ENCODE results near the gene NDC80. TPM values are rescaled to one million over a fixed set of nuclear protein-coding genes. Genes with fewer than 3 reads are reported as not detected.
"Not testable (repeated sequence)": the region's sequence is repeated elsewhere in the genome, so short reads cannot be mapped to it uniquely, and the experiment has no call there.

The NDC80 gene
- total RNA-seq, 2 experiments from 2014 or later: 92.3 to 96.5 TPM

GRCh38 chr18:2644535-2644934 is 73.2 kb downstream of the NDC80 start:
- peaks cover 4% of the 10 kb centered on the region for H3K36me3 Mint-ChIP-seq (ENCODE audit: low read depth)
- no peak overlapping the region for H3K27ac Mint-ChIP-seq
- no peak for DNase-seq
- H3K4me3 Mint-ChIP-seq: no peak overlapping the region
- H3K4me1 Mint-ChIP-seq: peaks cover 28% of the 10 kb centered on the region
- no peaks in the 10 kb centered on the region for H3K27me3 Mint-ChIP-seq
- ChIA-PET CTCF (no interaction called here), POLR2A (interaction anchor here (0.5 kb wide), 1 partner anchor 10 kb away, joined by 7 read pairs; no protein-coding TSS in a partner anchor)
- H3K9me3 Mint-ChIP-seq: no peaks in the 10 kb centered on the region

- POLR2A ChIA-PET: interaction anchor here (0.6 kb wide), 1 partner anchor 115 kb away, joined by 4 read pairs; no protein-coding TSS in a partner anchor
- CTCF ChIA-PET: interaction anchor here (1.4 to 3.6 kb wide), 2 partner anchors 9 to 46 kb away, joined by 4 to 14 read pairs; no protein-coding TSS in a partner anchor
- H3K4me1 Mint-ChIP-seq: peaks cover 34% of the 10 kb centered on the region
- no peak overlapping the region for H3K4me3 Mint-ChIP-seq
- no peak overlapping the region for H3K27ac Mint-ChIP-seq
- H3K27me3 Mint-ChIP-seq: no peaks in the 10 kb centered on the region
- H3K36me3 Mint-ChIP-seq (ENCODE audit: low read depth): peaks cover 12% of the 10 kb centered on the region
- no peaks in the 10 kb centered on the region for H3K9me3 Mint-ChIP-seq
- no peak for DNase-seq
Measured at GRCh38 chr18:2651981-2652380, 80.6 kb downstream of the NDC80 start.

GRCh38 chr18:2653467-2653866 is 82.1 kb downstream of the NDC80 start:
- H3K27ac Mint-ChIP-seq: peak overlapping the region; percentile 9
- H3K4me1 Mint-ChIP-seq: peaks cover 39% of the 10 kb centered on the region
- CTCF ChIA-PET: interaction anchor here (3.6 kb wide), 1 partner anchor 11 kb away, joined by 14 read pairs; no protein-coding TSS in a partner anchor
- no peaks in the 10 kb centered on the region for H3K9me3 Mint-ChIP-seq
- no peaks in the 10 kb centered on the region for H3K27me3 Mint-ChIP-seq
- H3K4me3 Mint-ChIP-seq: no peak overlapping the region
- DNase-seq: no peak
- POLR2A ChIA-PET: no interaction called here
- peaks cover 25% of the 10 kb centered on the region for H3K36me3 Mint-ChIP-seq (ENCODE audit: low read depth)

- Mint-ChIP-seq H3K27me3 (no peaks in the 10 kb centered on the region), H3K27ac (peak overlapping the region; percentile 97), H3K9me3 (no peaks in the 10 kb centered on the region), H3K36me3 (ENCODE audit: low read depth) (peaks cover 30% of the 10 kb centered on the region), H3K4me1 (peaks cover 43% of the 10 kb centered on the region), H3K4me3 (peak overlapping the region; percentile 85)
- ChIA-PET POLR2A (interaction anchor here (0.6 to 1.0 kb wide), 3 partner anchors 10 to 30 kb away, joined by 5 to 7 read pairs (median 6); no protein-coding TSS in a partner anchor), CTCF (interaction anchor here (3.6 kb wide), 1 partner anchor 12 kb away, joined by 14 read pairs; no protein-coding TSS in a partner anchor)
- DNase-seq: no peak
Measured at GRCh38 chr18:2654169-2654927, 83.0 kb downstream of the NDC80 start.

- Mint-ChIP-seq H3K27me3 (no peaks in the 10 kb centered on the region), H3K4me1 (peaks cover 47% of the 10 kb centered on the region), H3K36me3 (ENCODE audit: low read depth) (peaks cover 34% of the 10 kb centered on the region), H3K27ac (peak overlapping the region; percentile 97), H3K9me3 (no peaks in the 10 kb centered on the region), H3K4me3 (peak overlapping the region; percentile 85)
- CTCF ChIA-PET: no interaction called here
- POLR2A ChIA-PET: interaction anchor here (1.0 kb wide), 1 partner anchor 31 kb away, joined by 5 read pairs; no protein-coding TSS in a partner anchor
- DNase-seq: peak; percentile 75
Measured at GRCh38 chr18:2654928-2655177, 83.5 kb downstream of the NDC80 start.

- Mint-ChIP-seq H3K36me3 (ENCODE audit: low read depth) (peaks cover 37% of the 10 kb centered on the region), H3K9me3 (no peaks in the 10 kb centered on the region), H3K4me1 (peaks cover 47% of the 10 kb centered on the region), H3K27ac (peak within 1 kb of the TSS; percentile 97), H3K27me3 (no peaks in the 10 kb centered on the region), H3K4me3 (peak within 1 kb of the TSS; percentile 85)
- peak; percentile 87 for DNase-seq
- ChIA-PET POLR2A (interaction anchor here (0.8 to 1.1 kb wide), 3 partner anchors 9 to 83 kb away, joined by 3 to 5 read pairs (median 4); no protein-coding TSS in a partner anchor), CTCF (interaction anchor here (0.6 to 1.7 kb wide), 5 partner anchors 16 to 97 kb away, joined by 3 to 5 read pairs (median 3); no protein-coding TSS in a partner anchor)
Measured at GRCh38 chr18:2655178-2655953, 84.0 kb downstream of the NDC80 start, which contains the start of gene SMCHD1. TSS of gene SMCHD1 (plus strand) at chr18:2655726. CDS start at chr18:2656076, 350 bp downstream.

- Mint-ChIP-seq H3K27ac (peak overlapping the region; percentile 97), H3K4me3 (peak overlapping the region; percentile 85), H3K27me3 (no peaks in the 10 kb centered on the region), H3K9me3 (no peaks in the 10 kb centered on the region), H3K36me3 (ENCODE audit: low read depth) (peaks cover 42% of the 10 kb centered on the region), H3K4me1 (peaks cover 46% of the 10 kb centered on the region)
- DNase-seq: no peak
- ChIA-PET POLR2A (interaction anchor here (0.8 to 1.1 kb wide), 2 partner anchors 9 to 84 kb away, joined by 3 to 4 read pairs; no protein-coding TSS in a partner anchor), CTCF (interaction anchor here (0.6 to 1.7 kb wide), 7 partner anchors 16 to 97 kb away, joined by 3 to 5 read pairs (median 3); no protein-coding TSS in a partner anchor)
Measured at GRCh38 chr18:2655954-2656236, 84.5 kb downstream of the NDC80 start.

GRCh38 chr18:2656237-2656980 is 85.1 kb downstream of the NDC80 start:
- CTCF ChIA-PET: interaction anchor here (0.5 to 1.7 kb wide), 10 partner anchors 18 to 109 kb away, joined by 3 to 5 read pairs (median 3); no protein-coding TSS in a partner anchor
- peak; percentile 47 for DNase-seq
- POLR2A ChIA-PET: interaction anchor here (0.8 to 1.1 kb wide), 3 partner anchors 10 to 85 kb away, joined by 3 to 4 read pairs (median 4); no protein-coding TSS in a partner anchor
- H3K27me3 Mint-ChIP-seq: no peaks in the 10 kb centered on the region
- H3K4me3 Mint-ChIP-seq: peak overlapping the region; percentile 85
- peaks cover 46% of the 10 kb centered on the region for H3K36me3 Mint-ChIP-seq (ENCODE audit: low read depth)
- no peaks in the 10 kb centered on the region for H3K9me3 Mint-ChIP-seq
- peaks cover 44% of the 10 kb centered on the region for H3K4me1 Mint-ChIP-seq
- peak overlapping the region; percentile 97 for H3K27ac Mint-ChIP-seq

- ChIA-PET POLR2A (interaction anchor here (1.1 kb wide), 1 partner anchor 20 kb away, joined by 4 read pairs; no protein-coding TSS in a partner anchor), CTCF (interaction anchor here (0.5 to 1.7 kb wide), 10 partner anchors 17 to 555 kb away, joined by 3 to 5 read pairs (median 4); no protein-coding TSS in a partner anchor)
- Mint-ChIP-seq H3K4me1 (peaks cover 44% of the 10 kb centered on the region), H3K27ac (peak overlapping the region; percentile 97), H3K27me3 (no peaks in the 10 kb centered on the region), H3K4me3 (peak overlapping the region; percentile 85), H3K9me3 (peaks cover 2% of the 10 kb centered on the region), H3K36me3 (ENCODE audit: low read depth) (peaks cover 48% of the 10 kb centered on the region)
- DNase-seq: no peak
Measured at GRCh38 chr18:2656981-2657512, 85.7 kb downstream of the NDC80 start.

- no peak for DNase-seq
- H3K36me3 Mint-ChIP-seq (ENCODE audit: low read depth): peaks cover 54% of the 10 kb centered on the region
- H3K27ac Mint-ChIP-seq: peak overlapping the region; percentile 81
- H3K27me3 Mint-ChIP-seq: no peaks in the 10 kb centered on the region
- ChIA-PET CTCF (interaction anchor here (1.0 to 1.6 kb wide), 4 partner anchors 37 to 554 kb away, joined by 3 to 5 read pairs (median 4); no protein-coding TSS in a partner anchor), POLR2A (interaction anchor here (0.7 kb wide), 1 partner anchor 17 kb away, joined by 3 read pairs; no protein-coding TSS in a partner anchor)
- H3K9me3 Mint-ChIP-seq: peaks cover 4% of the 10 kb centered on the region
- peaks cover 45% of the 10 kb centered on the region for H3K4me1 Mint-ChIP-seq
- H3K4me3 Mint-ChIP-seq: peak overlapping the region; percentile 85
Measured at GRCh38 chr18:2657788-2658458, 86.6 kb downstream of the NDC80 start.

- H3K4me3 Mint-ChIP-seq, H3K27me3 Mint-ChIP-seq, DNase-seq, H3K9me3 Mint-ChIP-seq, POLR2A ChIA-PET: not testable (repeated sequence)
- peak overlapping the region; percentile 55 for H3K27ac Mint-ChIP-seq
- peaks cover 70% of the 10 kb centered on the region for H3K36me3 Mint-ChIP-seq (ENCODE audit: low read depth)
- CTCF ChIA-PET: interaction anchor here (0.9 kb wide), 1 partner anchor 586 kb away, joined by 4 read pairs; no protein-coding TSS in a partner anchor
- peaks cover 51% of the 10 kb centered on the region for H3K4me1 Mint-ChIP-seq
Measured at GRCh38 chr18:2660849-2661248, 89.5 kb downstream of the NDC80 start.

All from activated CD4-positive, alpha-beta T cell treated with anti-CD3 and anti-CD28 coated beads, Interleukin-2, amount 10 ng/mL, durations not matched to agents 7 days and 5 days (primary cell).